HepG2 (cell line): ENCODE results near the gene ETV6. TPM values are rescaled to one million over a fixed set of nuclear protein-coding genes. Genes with fewer than 3 reads are reported as not detected.
A peak's percentile ranks its signal among the peaks of the same experiment; 100 is the strongest.

Experiments used
- JUN ChIP-seq: sonication (generic); formaldehyde crosslinking; IDR thresholded peaks from 2 replicates; pipeline ENCODE4 v1.4.0; 2020; ENCODE audit warnings: mild to moderate bottlenecking, missing genetic modification reagents
- LCORL ChIP-seq, 2 experiments: fragments of 450-650 bp in 1 of 2; sonication (generic) in 1 of 2; formaldehyde crosslinking in 1 of 2; IDR thresholded peaks; 2 replicates each; pipeline versions ENCODE4 v1.5.0 to v1.6.1; 2017 to 2020; ENCODE audit warnings: antibody characterized with exemption in 1 of 2, missing genetic modification reagents in 1 of 2
- MAF1 ChIP-seq: sonication (generic); formaldehyde crosslinking; IDR thresholded peaks from 2 replicates; pipeline ENCODE4 v1.5.0; 2020; ENCODE audit warnings: missing genetic modification reagents, borderline replicate concordance
- PRDM10 ChIP-seq: sonication (generic); formaldehyde crosslinking; IDR thresholded peaks from 2 replicates; pipeline ENCODE4 v1.4.0; 2020; ENCODE audit warnings: low read depth, missing genetic modification reagents
- SP140L ChIP-seq: sonication (generic); formaldehyde crosslinking; IDR thresholded peaks from 2 replicates; pipeline ENCODE4 v1.4.0; 2020; ENCODE audit warnings: missing genetic modification reagents, borderline replicate concordance
- STAT6 ChIP-seq: sonication (generic); formaldehyde crosslinking; IDR thresholded peaks from 2 replicates; pipeline ENCODE4 v1.4.0; 2020; ENCODE audit warnings: missing genetic modification reagents, mild to moderate bottlenecking, borderline replicate concordance
- ZNF12 ChIP-seq: sonication (generic); formaldehyde crosslinking; IDR thresholded peaks from 2 replicates; pipeline ENCODE4 v1.5.0; 2020; ENCODE audit warnings: missing genetic modification reagents
- ZNF142 ChIP-seq: sonication (generic); formaldehyde crosslinking; IDR thresholded peaks from 2 replicates; pipeline ENCODE4 v1.4.0; 2020; ENCODE audit warnings: missing genetic modification reagents
- ZNF570 ChIP-seq: sonication (generic); formaldehyde crosslinking; IDR thresholded peaks from 2 replicates; pipeline ENCODE4 v1.4.0; 2020; ENCODE audit warnings: mild to moderate bottlenecking, missing genetic modification reagents, borderline replicate concordance
- polyA plus RNA-seq, 8 experiments: library from polyadenylated mRNA; depleted of rRNA in 3 of 8; stranded (reverse) in 7 of 8; unstranded in 1 of 8; fragments of >200 nt; fragmentation: Illumina TruSeq in 4 of 8; extraction: Trizol in 4 of 8; gene quantifications; 2 replicates each; pipeline versions ENCODE4 v1.2.1 to v1.2.3, GENCODE V29; 2011 to 2016; ENCODE audit warnings: low read depth in 4 of 8, missing spikeins in 1 of 8, mixed read lengths in 1 of 8; ENCODE audit not compliant: insufficient read depth in 1 of 8
- total RNA-seq, 5 experiments: library from RNA; depleted of rRNA; stranded (reverse); fragments of >200 nt; fragmentation: Illumina TruSeq; extraction: Trizol; gene quantifications; 2 replicates each; pipeline ENCODE4 v1.2.3, GENCODE V29; 2016; ENCODE audit warnings: low read depth in 1 of 5
- TF ChIP-seq, protein P1 (sequence below): sonication (generic); formaldehyde crosslinking; IDR thresholded peaks from 2 replicates; pipeline ENCODE4 v1.8.1; 2023; ENCODE audit warnings: mild to moderate bottlenecking, missing genetic modification reagents

ETV6 gene
- total and polyA plus RNA-seq, 2 of the 13 experiments (the other 11 are each of a cell fraction or from before 2014, with no cell fraction given) = 2.2 to 3.0 TPM

DNA sequence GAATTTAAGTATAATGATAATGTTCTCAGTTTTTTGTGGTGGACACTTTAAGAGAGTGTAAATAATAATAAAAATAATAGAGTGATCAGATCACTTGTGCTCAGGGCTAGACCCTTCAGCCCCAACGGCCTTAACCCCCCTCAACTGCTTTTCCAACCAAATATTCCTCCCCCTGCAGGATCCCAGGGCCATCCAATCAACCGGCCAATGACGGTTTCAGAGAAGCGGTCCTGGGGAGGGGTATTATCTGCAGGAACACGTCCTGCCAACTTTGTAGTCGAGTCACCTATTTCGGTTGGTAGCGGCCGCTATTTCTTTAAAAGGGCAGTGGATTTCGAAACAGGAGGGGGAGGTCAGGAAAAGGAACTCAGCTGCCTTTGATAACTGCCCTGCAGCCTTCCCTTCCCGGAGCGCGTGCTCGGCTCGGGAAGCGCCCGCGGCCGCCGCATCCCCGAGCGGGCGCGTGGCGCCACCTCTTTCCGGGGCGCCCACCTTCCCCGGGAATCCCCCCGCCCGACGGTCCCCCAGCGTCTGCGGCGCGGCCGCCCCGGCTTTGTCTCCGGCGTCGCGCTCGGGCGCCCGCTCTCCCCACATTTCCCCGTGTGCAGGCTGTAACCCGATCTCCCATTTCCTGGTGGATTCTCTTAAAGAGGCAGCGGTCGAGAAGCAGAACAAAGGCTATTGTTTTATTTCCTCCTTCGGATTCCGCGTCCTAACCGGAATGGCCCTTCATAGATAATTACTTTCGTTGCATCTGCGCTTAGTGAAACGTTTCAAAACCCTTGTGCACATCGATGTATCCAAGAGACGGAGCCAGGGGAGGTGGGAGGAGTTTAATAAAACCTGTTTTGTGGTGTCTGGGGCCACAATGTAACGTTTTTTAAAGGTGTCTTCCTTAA, 711 bp upstream of the ETV6 start (continued):
- TF ChIP-seq STAT6 = 0 out of 2 replicates have a peak, but pooled peaks have one; percentile 22
- no peak for TF ChIP-seq JUN
- TF ChIP-seq SP140L (CRISPR knock-in tag) = no peak
- TF ChIP-seq ZNF570 = no peak
- no peak; the same call in 1 of the 2 replicates for TF ChIP-seq ZNF142
- TF ChIP-seq MAF1 (CRISPR knock-in tag) = no peak
- peak; percentile 90 for TF ChIP-seq PRDM10 (CRISPR knock-in tag)
- TF ChIP-seq, protein P1, sequence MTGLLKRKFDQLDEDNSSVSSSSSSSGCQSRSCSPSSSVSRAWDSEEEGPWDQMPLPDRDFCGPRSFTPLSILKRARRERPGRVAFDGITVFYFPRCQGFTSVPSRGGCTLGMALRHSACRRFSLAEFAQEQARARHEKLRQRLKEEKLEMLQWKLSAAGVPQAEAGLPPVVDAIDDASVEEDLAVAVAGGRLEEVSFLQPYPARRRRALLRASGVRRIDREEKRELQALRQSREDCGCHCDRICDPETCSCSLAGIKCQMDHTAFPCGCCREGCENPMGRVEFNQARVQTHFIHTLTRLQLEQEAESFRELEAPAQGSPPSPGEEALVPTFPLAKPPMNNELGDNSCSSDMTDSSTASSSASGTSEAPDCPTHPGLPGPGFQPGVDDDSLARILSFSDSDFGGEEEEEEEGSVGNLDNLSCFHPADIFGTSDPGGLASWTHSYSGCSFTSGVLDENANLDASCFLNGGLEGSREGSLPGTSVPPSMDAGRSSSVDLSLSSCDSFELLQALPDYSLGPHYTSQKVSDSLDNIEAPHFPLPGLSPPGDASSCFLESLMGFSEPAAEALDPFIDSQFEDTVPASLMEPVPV = no peak
- TF ChIP-seq LCORL (IDR thresholded peaks at IDR 0.05) = no peak
- no peak for TF ChIP-seq LCORL (CRISPR knock-in tag; IDR thresholded peaks at IDR 0.05)
- 0 out of 2 replicates have a peak, but pooled peaks have one; percentile 14 for TF ChIP-seq ZNF12
